HG02943 (cell line): ENCODE data around the gene EGFLAM.
"Not testable (repeated sequence)": the region's sequence is repeated elsewhere in the genome, so short reads cannot be mapped to it uniquely, and the experiment has no call there.

Experiments used
- ATAC-seq: cut with Tn5 transposase; IDR thresholded peaks from one replicate; pipeline ENCODE4 v1.9.1; 2021; ENCODE audit warnings: mild to moderate bottlenecking, low read depth, moderate library complexity; ENCODE audit not compliant: unreplicated experiment

EGFLAM gene

GRCh38 chr5:38321978-38322377 is 63.6 kb downstream of the EGFLAM start:
- ATAC-seq, result no peak

- ATAC-seq, result no peak
Measured at GRCh38 chr5:38323645-38324295, 65.4 kb downstream of the EGFLAM start.

GRCh38 chr5:38329132-38329715 is 70.9 kb downstream of the EGFLAM start:
- ATAC-seq, result no peak

GRCh38 chr5:38330207-38330606 is 71.8 kb downstream of the EGFLAM start:
- no peak for ATAC-seq

DNA sequence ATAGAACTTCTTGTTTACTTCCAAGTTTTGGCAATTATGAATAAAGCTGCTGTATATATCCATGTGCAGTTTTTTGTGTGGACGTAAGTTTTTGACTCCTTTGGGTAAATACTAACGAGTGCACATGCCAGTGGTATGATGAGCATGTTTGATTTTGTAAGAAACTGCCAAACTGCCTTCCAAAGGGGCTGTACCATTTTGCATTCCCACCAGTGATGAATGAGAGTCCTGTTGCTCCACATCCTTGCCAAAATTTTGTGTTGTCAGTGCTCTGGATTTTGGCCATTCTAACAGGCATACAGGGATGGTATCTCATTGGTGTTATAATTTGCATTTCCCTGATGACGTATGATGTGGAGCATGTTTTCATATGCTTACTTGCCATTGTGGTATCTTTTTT is 73.5 kb downstream of the EGFLAM start:
- no peak for ATAC-seq

GRCh38 chr5:38333181-38333580 is 74.8 kb downstream of the EGFLAM start:
- not testable (repeated sequence) for ATAC-seq

DNA sequence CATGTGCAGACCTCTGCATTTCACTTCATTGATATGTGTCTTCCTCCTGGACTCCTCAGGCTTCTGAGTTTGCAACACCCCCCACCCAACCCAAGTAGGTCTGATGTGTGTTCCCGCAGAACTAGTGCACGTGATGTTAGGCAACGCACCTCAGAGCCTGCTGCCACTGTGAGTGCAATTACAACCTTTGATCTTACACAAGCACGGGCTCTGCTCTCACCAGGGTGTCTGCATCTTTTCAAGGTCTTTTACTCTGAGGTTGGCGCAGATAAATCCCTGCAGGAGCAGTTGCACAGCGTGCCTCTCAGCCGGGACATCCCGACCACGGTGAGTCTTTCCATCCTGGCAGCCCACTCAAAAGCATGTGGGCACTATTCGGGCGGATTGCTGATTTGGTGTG is 80.1 kb downstream of the EGFLAM start:
- ATAC-seq, result no peak

- ATAC-seq, result no peak
Measured at GRCh38 chr5:38339446-38339845, 81.1 kb downstream of the EGFLAM start.

- ATAC-seq, result no peak
Measured at GRCh38 chr5:38341056-38341455, 82.7 kb downstream of the EGFLAM start.

DNA sequence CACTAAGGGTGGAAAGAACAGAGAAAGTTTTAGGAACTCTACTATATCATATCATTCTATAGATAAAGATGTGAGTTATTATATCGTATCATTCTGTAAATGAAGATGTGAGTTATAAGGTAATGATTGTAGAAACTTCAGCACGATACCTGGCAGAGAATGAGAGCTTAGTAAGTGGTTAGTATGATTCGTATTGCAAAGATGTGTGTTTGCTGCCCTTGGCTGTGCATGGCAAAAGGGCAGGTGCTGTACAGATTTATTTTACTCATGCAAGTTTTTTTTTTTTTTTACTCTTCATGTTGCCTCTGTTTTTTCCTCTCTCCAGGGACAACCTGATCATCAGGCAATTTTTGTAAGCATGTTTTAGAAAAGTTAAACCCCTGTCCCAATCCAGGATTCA is 83.3 kb downstream of the EGFLAM start:
- no peak for ATAC-seq

- no peak for ATAC-seq
Measured at GRCh38 chr5:38342261-38342660, 83.9 kb downstream of the EGFLAM start.

DNA sequence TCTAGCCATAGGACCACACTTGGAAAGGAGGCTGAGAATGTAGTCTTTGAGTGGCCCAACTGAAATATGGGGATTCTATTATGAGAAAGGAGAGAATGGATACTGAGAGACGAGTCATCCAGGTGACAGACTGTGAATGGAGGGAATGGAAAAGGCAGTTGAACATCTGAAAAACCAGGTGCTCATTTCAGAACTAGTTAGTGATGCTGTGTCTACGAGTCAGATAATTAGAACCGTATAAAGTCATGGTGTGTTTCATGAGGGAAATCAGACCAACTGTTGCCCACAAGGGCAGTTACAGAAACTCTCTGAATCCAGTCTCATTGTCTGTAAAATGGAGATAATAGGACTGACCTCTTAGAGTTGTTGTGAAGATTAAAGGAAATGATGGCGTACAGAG is 86.5 kb downstream of the EGFLAM start:
- no peak for ATAC-seq

GRCh38 chr5:38346593-38346992 is 88.2 kb downstream of the EGFLAM start:
- ATAC-seq, result no peak

GRCh38 chr5:38347040-38347763 is 88.8 kb downstream of the EGFLAM start:
- ATAC-seq, result no peak

DNA sequence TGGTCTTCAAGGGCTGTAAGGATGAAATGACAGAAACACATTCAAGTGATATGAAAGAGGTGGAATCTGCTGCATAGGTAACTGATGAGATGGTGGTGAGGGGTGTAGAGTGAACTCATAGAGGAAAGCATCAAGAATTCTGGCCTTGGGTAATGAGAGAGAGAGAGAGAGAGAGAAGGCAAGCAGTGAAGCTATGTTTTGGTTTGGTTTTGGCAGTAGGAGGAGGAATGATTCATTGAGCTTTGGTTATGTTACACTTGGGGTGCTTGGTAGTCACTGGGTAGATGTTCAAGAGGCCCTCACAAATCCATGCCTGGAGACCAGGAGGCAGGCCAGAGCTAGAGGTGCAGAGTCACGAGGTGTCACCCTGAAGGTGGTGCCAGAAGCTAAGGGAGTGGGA is 89.5 kb downstream of the EGFLAM start:
- ATAC-seq, result no peak

DNA sequence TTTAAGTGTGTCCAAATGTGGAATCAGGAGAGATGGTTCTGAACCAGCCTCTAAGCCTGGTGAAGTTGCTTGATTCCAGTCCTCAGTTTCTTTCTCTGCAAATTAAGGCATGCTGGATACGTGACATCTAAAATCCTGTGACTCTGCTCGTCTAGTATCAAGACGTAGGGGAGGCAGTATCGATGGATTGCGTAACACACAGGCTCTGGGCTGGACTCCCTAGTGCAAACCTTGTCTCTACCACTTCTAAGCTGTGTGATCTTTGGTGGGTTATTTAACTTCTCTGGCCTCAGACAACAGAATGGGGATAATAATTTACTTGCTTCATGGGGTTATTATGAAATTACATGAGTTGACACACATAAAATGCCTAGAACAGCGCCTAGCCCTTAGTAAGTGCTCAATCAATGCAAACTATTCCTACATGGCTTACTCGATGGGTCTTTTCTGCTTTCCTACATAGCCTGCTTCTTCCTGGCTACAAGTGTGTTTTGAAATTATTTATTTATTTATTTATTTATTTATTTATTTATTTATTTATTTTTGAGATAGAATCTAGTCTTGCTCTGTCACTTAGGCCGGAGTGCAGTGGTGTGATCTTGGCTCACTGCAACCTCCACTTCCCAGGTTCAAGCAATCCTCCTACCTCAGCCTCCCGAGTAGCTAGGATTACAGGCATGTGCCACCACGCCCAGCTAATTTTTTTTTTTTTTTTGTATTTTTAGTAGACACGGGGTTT is 102.1 kb downstream of the EGFLAM start:
- ATAC-seq, result no peak

DNA sequence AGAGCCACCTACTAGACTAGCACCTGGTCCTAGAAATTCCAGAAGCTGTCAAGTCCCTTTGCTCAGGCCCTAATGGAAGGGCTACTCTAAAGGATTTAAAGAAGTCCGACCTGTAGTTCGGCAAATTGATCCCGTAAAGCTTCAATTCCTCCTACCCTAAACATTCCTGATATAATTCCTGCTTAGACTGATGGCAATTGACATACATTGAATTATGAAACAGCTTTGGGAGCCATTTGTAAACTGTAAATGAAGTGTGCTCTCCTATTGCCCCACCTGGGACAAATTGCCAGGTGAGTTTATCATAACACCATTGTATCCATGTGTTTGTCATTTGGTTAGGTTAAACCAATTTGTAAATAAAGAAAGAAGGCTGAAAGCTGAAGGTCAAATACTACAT is 104.4 kb downstream of the EGFLAM start:
- no peak for ATAC-seq

DNA sequence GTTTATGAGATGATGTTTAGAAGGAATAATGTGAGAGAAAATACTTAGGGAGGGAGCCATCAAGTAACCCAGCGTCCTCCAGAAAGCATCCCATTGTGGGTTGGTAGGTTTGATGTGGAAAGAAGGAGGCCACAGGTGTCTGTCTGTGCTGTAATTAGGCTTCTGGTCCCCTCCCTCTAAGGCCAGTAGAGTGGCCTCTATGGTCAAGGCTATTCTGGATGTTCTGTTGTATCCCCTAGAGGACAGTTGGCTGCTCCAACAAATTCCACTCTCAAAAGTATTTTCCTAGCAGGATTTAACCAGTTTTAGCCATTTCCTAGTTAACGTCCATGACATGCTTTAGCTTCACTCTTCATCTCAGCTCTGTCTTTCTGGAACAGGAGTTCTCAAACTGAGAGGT is 106.5 kb downstream of the EGFLAM start:
- no peak for ATAC-seq

DNA sequence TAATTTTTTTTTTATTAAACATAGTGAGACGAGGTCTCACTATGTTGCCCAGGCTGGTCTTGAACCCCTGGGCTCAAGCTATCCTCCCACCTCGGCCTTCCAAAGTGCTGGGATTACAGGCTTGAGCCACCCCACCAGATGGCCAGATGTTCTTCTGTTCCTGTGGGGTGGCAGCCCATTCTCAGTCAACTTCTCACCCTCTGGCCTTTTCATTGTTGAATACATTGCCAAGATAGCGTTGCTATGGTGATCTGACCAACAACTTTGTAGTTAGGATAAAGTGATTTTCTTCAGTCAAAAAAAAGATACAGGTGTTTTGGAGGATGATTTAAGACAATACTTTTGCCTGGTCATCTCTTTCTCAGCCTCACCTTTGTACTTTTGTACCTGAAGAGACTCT is 109.1 kb downstream of the EGFLAM start:
- ATAC-seq, result no peak

DNA sequence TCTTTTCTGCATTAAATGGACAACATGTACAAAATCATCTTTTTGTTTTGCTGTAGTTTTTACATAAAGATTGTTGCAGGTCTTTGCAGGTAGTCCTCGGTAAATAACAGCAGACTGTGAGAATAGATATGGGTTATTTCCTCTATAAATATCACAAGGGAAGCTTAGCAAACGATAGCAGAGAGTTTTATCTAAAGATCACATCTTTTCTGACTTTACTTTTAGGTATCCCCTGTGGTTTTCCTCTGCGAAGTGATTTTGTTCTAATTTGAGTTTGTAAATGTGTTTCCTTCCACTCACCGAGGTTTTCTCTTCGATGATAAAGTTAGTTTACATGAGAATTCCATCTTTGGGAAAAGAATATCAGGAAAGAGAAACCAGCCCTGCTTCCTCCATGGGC is 109.6 kb downstream of the EGFLAM start:
- no peak for ATAC-seq

DNA sequence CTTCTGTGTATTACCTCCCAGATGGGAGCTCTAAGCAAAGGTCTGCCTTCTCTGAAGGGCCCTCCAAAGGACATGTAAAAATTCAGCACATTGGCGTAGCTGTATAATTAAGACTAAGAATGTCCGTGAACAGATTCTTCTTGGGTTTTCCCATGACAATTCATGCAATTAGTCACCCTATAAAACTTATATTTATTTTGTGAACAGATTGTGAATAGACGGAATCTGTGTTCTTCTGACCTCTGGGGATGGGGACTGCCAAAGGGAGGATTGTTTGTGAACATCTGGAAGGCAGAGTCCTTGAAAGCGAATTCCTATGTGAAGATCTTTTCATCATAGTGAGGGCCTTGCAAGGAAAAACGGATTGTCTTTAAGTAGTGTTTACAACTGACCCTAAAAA is 111.3 kb downstream of the EGFLAM start:
- no peak for ATAC-seq
